ENCODE measurements around the gene RELN.
A peak's percentile ranks its signal among the peaks of the same experiment; 100 is the strongest.

The RELN gene

GRCh38 chr7:103613655-103614642 lies 375.5 kb downstream of the RELN start:
- DNase-seq = no peak

- DNase-seq = no peak
Observed at GRCh38 chr7:103609778-103610177, 379.7 kb downstream of the RELN start.

DNA sequence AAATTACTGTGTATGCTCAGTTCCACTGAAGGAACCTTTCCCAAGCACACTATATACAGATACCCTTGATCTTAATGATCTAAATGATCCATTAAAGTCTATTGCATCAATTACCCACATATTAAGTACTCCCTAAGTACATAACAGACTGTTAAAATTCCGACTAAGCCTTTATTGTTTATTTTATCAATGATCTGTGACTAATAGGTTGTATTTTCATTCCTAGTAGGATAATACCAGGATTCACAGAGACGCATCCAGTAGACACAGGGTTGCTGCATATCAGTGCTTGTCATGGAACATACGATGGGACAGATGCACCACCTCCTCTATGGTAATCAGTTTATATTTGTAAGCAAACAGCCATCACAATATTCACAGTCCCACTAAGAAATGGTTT lies 383.8 kb downstream of the RELN start:
- no peak for DNase-seq

DNA sequence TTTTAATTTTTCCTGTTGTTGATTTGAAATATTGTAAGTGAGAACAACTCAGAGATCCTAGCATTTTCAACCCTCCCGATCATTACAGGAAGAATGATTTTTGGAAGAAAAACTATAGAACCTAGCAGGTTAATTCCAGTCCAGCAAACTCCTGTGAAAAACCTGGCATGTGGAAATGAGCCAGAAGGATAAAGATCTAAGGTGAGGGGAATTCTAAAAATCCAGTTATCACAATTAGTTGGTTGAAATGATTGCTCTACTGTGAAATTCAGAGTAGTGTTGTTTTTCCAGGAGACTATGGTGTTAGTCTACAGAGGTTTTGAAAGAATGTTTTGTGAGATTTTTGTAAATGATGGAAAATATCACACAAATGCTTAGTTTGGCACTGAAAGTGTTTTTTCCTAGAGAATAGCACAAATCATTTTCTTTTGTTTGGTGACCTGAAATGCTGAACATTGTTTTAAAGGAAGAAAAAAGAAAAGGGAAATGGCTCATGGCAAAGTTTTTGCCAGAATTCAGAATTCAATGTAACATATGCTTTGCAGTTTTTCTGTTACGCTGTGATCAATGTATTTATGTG lies 391.0 kb downstream of the RELN start:
- no peak for DNase-seq

DNA sequence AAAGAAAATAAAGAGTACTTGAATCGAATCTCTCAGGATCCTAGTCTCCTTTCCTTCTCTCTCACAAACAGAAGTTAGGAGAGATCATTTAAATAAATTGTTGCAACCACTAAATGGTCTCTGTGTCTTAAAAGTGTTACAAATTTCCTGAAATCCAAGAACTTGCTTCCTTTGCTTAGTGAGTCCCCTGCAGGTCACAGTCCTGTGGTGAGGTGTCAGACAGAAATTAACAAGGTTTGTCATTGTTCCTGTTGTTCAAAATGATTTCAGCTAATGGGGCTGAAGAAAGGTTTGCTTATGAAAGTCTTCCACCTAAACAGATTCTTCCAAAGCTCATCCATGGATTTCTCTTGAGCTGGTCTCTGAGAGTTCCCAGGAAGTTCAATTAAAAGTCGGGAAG lies 391.9 kb downstream of the RELN start:
- DNase-seq = no peak

DNA sequence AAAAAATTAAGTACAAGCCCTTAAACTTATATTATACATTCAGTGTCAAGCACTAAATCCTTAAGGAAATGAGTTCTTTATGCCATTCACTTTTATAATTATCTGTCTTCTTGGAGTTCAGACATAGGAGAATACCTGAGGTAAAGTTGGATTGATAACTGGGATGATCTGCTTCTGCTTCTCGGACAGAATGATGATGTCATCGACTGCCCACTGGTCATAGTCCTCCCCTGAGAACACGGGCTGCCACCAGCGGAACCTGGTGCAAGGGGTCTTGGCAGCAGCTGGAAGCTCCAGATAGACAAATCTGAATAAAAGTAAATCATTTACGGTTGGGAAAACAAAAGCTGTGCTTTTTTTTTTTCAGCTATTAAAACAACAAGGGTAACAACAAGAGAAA lies 395.3 kb downstream of the RELN start:
- no peak for DNase-seq

DNA sequence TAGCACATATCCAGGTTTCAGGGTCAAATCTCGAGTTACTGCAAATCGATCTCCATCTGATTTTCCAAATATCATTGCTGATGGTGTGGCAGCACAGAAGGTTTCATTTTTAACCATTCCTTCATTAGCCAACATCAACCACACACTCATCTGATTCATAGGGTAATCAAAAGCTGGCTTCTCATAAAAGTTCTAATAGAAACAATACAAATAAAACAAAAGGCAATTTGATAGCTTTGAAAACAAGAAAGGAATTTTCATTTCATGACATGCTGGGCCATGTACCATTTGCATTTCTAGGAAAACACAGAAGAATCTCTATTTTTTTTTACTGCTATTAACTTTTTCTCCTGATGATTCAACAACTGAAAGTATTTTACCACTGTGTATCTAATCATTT lies 395.8 kb downstream of the RELN start:
- DNase-seq = no peak

DNA sequence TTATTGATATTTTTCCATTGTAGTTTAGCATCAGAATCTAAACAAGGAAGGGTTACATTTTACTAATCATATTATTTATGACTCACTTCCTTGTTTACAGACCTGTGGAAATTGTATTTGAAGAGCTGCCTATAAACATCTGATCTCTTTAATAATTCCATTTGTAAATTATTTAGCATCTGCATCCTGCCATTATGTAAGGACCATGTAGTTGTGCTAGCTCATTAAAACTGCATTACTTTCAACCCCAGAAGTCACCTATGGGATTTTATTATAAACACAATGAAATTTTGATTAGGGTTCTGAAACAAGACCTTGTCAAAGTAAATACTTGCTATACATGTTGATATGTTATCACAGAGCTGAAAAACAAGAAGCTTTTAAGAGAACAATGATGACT lies 396.6 kb downstream of the RELN start:
- no peak for DNase-seq

GRCh38 chr7:103592187-103592586 lies 397.3 kb downstream of the RELN start:
- DNase-seq = no peak

DNA sequence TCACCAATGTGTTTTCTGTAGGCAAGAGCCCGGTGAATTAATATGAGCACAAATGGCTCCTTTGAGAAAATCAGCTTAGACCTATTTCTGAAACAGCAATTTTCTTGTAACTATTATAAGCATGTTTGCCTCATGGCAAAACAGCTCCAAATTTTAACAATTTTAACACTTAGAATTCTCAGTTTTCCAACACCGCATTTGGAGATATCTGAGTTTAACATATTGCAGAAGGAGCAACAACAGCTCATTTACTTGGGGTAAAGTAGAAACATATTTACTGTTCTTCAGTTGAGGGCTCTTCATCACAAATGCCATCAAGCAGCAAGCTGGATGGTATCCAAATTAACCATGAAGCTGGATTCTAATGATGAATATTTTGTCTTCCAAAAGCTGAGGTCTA lies 409.4 kb downstream of the RELN start:
- no peak for DNase-seq

DNA sequence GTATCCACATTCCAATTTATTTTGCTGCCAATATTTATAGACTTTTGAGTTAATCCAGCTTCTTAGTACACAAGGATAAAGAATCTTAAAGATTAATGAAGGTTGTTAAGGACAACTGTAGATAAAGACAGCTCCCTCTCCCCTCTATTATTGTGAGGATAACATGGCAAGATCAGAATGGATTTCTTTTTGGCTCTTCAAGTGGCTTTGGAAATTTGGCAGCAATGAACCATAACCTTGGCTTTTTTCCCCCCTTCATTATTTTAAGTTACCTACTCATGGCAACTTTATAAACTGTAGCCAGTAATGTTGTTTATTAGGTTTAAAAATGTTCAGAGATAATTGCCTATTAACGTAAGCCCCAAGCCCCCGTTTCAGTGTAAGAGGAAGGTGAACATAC lies 412.4 kb downstream of the RELN start:
- no peak for DNase-seq

DNA sequence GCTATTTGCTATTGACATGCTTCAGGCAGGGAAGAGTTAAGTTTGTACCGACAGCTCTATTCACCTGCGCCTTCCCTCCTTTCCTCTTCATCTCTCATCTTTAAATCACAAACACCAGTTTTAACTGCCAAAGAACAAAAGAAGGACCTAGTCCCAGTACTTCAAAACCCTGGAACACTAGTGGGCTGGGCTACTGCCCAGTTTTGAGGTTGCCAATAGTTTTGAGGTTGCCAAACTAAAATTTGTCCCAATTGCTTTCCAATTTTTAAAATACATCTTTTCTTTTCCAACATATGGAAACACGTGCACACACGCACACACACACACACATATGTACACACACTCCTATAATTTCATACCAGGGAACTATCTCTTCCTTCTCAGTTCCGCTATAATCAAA lies 412.8 kb downstream of the RELN start:
- no peak for DNase-seq

GRCh38 chr7:103574576-103574975 lies 414.9 kb downstream of the RELN start:
- DNase-seq = no peak

- peak; percentile 53 for DNase-seq
Observed at GRCh38 chr7:103573479-103574058, 415.9 kb downstream of the RELN start.

DNA sequence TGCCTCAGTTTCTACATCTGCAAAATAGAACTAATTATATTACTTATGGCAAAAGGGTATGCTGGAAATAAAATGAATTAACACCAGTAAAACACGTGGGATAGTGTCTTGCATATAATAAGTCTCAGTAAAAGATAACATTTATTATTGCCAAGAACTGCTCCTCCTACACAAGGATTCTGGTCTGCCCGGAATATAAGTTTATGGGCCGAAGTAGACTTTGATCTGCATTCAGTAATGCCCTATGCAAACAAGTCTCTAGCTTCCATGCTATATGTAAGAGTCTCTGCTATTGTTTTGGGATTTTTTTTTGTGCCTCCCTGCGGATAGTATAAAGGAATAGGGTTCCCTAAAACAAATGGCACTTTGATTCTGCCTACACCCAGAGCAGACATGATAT lies 417.9 kb downstream of the RELN start:
- DNase-seq = no peak

DNA sequence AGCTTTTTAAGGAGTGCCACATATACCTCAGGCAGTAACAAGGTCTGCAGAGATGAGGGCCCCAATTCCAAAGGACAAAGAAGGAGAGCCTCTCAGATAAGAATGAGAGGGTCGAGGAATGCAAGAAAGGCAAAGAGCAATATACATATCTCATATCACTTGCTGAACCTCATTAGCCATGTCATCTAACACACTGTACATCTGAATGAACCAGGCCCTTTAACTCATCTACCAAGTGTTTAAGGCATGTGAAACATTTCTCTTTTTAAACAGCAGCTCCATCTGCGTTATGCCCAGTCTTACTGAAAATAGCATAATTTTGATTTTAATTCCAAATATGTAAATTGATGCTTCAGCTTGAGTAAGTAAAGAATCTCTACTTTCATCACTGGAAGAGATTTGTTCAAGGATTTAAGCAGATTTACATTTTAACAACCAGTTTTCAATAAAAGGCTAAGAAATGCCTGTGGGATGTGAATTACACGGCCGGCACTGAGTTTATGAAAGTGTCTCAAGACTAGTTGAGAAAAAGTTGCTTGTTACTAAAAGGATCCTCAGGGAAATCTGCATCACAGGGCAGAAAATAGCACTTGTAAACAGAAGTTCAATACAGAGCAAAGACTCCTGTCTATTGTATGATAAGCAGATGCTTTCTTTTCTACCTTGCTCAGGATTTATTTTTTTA lies 419.7 kb downstream of the RELN start:
- DNase-seq = no peak

DNA sequence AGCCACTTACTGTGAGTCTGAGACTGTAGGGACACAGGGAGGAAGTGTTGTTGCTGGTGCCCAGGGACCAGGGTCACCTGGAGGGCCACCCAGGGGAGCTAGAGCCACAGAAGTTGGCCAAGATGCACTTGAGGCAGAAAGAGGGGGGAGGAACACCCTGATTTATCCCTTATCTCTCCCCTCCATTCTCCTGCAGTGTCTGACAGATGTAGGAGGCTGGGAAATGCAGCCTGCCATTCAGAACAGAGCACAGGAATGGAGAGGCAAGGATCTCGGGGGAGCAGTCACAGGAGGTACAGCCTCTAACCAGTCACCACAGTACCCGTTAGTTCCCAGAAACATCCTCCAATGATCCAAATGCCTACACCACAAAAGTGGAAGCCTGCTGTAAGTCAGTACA lies 425.0 kb downstream of the RELN start:
- DNase-seq = no peak

GRCh38 chr7:103560136-103560535 lies 429.3 kb downstream of the RELN start:
- no peak for DNase-seq

DNA sequence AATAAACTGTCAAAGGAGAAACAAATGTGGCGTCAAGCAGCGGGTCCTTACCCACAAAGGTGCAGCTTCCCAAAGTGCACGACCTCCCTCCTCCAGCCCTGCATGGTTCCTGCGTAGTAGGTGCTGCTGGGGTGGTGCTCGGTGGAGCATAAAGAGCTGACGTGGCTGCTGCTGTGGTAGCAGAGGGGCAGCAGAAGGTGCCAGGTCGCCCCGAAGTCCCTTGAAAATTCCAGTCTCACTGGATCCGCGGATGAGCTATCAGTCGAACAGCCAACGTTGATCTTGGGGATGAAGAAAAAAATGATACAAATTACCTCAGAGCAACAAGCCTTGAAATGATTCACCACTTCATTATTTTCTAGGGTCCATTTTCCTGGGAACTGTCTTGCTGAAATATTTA lies 438.4 kb downstream of the RELN start:
- DNase-seq = no peak

DNA sequence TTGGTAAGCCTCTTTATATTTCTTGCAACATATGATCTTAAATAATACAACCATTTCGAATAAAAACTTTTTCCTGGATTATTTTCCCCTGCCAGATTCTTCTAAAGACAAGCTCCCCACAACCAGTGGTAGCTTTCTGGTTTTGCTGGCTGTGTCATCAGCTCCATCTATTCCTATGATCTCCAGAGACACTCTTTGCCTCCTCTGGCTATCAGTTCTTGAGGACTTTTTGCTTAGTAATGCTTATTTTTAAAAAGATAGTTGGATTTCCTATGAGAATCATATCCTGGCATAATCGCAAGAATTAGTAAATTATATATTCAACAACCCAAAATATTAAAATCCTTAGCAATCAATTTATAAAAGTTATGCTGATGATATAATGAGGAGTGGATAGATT lies 439.7 kb downstream of the RELN start:
- no peak for DNase-seq

DNA sequence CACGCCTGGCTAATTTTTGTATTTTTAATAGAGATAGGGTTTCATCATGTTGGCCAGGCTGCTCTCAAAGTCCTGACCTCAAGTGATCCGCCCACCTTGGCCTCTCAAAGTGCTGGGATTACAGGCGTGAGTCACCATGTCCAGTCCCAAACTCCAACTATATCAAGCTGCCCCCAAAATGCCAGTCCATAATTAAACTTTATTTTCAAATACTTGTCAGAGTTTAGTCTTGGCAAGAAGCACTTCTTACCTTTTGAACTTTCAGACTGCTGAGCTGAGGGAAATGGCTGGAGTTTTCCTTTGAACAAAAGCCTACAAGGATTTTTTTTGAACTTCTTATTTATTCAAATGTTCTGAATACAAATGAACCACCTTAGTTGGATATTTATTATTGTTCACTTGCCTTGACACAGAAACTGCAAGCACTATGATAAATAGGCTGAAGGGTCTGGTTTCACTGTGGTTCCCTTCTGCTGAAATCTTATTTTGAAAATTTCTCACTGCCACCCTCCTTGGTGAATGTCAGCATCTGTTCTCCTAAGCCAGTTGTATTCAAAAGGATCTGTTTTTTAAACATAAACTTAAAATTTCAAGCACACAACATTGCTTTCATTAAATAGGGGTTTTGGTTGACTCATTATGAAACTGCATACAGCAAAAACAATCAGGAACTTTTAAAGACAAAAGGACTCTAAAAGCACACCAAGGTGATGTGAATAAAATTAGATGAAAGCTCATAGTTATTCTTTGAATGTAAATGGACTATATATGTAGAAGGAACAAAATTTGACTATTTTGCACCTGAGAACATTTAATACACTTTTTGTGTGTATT lies 441.8 kb downstream of the RELN start:
- DNase-seq = no peak

- no peak for DNase-seq
Observed at GRCh38 chr7:103542470-103542869, 447.0 kb downstream of the RELN start.

GRCh38 chr7:103541947-103542346 lies 447.5 kb downstream of the RELN start:
- DNase-seq = no peak

Data from NCI-H345 (cell line).